ENCODE measurements around the gene UNC5B. TPM values are rescaled to one million over a fixed set of nuclear protein-coding genes. Genes with fewer than 3 reads are reported as not detected.

Gene UNC5B
- total RNA-seq, 1 donor from 2014 or later, result 22.2 TPM

DNA sequence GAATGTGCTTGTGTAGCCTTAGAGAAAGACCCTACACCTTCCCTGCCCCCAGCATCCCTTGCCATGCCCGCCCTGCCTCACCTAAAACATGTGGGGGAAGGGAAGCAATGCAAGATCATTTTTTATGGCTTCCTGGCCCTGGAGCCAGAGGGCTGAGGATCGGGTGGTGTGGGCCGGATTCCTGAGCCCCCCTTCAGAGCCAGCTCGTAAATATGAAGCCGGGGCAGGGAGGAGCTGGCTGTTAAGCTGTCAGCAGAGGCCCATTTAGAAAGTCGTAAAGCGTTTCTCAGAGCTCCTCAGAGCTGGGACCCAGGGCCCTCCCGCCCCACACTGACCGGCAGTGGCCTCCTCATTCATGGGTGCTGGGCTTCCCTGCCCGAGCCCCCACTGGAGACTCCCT lies 23.9 kb downstream of the UNC5B start:
- intact Hi-C loops (cut with DNase I), result no loop called here
- TF ChIP-seq, protein P1, sequence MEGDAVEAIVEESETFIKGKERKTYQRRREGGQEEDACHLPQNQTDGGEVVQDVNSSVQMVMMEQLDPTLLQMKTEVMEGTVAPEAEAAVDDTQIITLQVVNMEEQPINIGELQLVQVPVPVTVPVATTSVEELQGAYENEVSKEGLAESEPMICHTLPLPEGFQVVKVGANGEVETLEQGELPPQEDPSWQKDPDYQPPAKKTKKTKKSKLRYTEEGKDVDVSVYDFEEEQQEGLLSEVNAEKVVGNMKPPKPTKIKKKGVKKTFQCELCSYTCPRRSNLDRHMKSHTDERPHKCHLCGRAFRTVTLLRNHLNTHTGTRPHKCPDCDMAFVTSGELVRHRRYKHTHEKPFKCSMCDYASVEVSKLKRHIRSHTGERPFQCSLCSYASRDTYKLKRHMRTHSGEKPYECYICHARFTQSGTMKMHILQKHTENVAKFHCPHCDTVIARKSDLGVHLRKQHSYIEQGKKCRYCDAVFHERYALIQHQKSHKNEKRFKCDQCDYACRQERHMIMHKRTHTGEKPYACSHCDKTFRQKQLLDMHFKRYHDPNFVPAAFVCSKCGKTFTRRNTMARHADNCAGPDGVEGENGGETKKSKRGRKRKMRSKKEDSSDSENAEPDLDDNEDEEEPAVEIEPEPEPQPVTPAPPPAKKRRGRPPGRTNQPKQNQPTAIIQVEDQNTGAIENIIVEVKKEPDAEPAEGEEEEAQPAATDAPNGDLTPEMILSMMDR (IDR thresholded peaks at IDR 0.05), result no peak
- peak overlapping the region; percentile 76 for H3K27ac ChIP-seq
- DNase-seq (no peak), ATAC-seq (no peak)
- H3K4me1 ChIP-seq, result peaks cover 77% of the 10 kb centered on the region
- H3K27me3 ChIP-seq (ENCODE audit: low read depth), result no peaks in the 10 kb centered on the region
- no peaks in the 10 kb centered on the region for H3K36me3 ChIP-seq
- H3K4me3 ChIP-seq, result no peak overlapping the region
- H3K9me3 ChIP-seq, result no peaks in the 10 kb centered on the region

DNA sequence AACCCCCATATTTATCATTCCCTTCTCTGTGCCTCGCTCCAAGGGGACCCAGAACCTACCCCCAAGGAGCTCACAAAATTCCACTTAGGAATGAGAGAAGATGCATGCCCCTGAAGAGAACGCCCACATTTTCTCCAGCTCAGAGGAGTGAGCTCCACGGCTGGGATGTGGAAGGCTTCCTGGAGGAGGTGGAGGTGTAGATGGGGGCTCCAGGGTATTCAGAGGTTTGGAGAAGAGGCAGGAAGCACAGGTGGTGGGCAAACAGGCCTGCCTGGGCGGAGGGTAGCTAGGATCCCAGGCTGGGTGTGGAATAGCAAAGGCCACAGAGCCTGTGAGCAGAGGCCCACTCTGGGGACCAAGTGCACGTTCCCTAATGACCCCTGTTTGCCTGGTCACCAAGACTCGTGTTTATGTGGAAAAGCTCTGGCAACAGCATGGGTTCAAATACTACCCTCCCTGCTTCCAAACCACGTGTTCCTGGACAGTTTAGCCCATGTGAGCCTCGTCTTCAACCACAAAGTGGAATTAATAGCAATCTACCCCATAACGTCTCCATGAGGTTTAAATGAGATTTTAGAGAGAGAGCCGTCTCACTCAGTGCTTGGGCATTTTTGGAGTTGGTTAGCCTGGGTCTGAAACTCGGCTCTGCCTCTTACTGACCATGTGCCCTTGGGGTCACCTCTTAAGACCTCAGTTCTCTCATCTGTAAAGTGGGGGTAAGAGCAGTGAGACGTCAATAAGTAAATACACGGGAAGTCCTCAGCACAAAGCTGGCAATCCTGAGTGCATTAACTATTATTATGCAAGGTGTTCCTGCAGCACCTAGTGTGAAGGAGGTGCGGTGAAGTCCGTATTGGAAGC lies 24.7 kb downstream of the UNC5B start:
- H3K4me3 ChIP-seq, result no peak overlapping the region
- TF ChIP-seq, protein P1 (IDR thresholded peaks at IDR 0.05), result no peak
- H3K9me3 ChIP-seq, result no peaks in the 10 kb centered on the region
- DNase-seq (no peak), ATAC-seq (no peak)
- H3K4me1 ChIP-seq, result peaks cover 78% of the 10 kb centered on the region
- H3K27ac ChIP-seq, result no peak overlapping the region
- no peaks in the 10 kb centered on the region for H3K36me3 ChIP-seq
- H3K27me3 ChIP-seq (ENCODE audit: low read depth), result no peaks in the 10 kb centered on the region
- intact Hi-C loops (cut with DNase I), result no loop called here

DNA sequence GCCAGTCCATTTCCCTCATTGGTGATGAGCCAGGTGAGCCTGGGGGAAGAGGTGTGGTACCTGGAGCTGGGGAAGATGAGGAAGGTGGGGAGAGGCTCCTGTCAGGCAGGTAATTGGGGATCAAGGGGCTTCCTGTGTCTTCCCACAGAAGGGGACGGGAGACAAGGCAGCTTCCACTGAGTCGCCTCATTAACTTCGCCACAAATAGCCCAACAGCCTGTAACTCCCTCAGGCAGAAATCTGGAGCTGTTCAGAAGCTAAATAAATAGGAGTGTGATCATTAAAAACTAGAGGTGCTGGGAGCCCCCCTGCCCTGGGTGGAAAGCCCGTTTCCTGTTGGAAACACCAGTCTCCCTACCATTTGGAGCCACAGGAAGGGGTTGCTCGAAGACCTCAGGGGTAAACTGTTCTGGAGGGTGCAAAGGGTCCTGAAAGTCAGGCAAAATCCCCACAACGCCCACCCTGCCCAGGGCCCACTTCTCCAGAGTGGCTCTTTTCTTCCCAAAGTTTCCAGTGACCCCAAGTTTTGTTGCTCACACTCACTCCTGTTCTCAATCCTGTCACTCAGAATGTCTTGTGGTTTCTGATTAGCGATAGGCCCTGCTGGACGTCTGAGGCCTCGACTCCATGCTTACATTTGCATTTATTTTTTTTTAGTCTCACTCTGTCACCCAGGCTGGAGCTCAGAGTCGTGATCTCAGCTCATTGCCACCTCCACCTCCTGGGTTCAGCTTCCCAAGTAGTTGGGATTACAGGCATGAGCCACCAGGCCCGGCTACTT lies 25.7 kb downstream of the UNC5B start:
- TF ChIP-seq, protein P1 (IDR thresholded peaks at IDR 0.05), result no peak
- intact Hi-C loops (cut with DNase I), result no loop called here
- H3K4me1 ChIP-seq, result peaks cover 78% of the 10 kb centered on the region
- no peak overlapping the region for H3K27ac ChIP-seq
- ATAC-seq (no peak), DNase-seq (no peak)
- no peak overlapping the region for H3K4me3 ChIP-seq
- no peaks in the 10 kb centered on the region for H3K27me3 ChIP-seq (ENCODE audit: low read depth)
- no peaks in the 10 kb centered on the region for H3K9me3 ChIP-seq
- no peaks in the 10 kb centered on the region for H3K36me3 ChIP-seq

DNA sequence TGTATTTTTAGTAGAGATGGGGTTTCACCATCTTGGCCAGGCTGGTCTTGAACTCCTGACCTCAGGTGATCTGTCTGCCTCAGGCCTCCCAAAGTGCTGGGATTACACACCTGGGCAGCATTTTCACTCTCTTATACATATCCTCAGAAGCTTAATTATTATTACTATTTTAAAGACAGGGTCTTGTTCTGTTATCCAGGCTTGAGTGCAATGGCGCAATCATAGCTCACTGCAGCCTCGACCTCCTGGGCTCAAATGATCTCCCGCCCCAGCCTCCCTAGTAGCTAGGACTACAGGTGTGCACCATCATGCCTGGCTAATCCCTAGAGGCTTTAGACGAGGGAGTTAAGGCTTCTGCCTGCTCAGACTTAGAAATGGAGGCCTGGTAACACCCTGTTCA lies 26.3 kb downstream of the UNC5B start:
- Histone ChIP-seq H3K27ac (no peak overlapping the region), H3K4me1 (peaks cover 78% of the 10 kb centered on the region), H3K36me3 (no peaks in the 10 kb centered on the region), H3K9me3 (no peaks in the 10 kb centered on the region), H3K27me3 (ENCODE audit: low read depth) (no peaks in the 10 kb centered on the region), H3K4me3 (no peak overlapping the region)
- TF ChIP-seq, protein P1 (IDR thresholded peaks at IDR 0.05), result no peak
- ATAC-seq, result no peak
- DNase-seq, result no peak
- intact Hi-C loops (cut with DNase I), result no loop called here

DNA sequence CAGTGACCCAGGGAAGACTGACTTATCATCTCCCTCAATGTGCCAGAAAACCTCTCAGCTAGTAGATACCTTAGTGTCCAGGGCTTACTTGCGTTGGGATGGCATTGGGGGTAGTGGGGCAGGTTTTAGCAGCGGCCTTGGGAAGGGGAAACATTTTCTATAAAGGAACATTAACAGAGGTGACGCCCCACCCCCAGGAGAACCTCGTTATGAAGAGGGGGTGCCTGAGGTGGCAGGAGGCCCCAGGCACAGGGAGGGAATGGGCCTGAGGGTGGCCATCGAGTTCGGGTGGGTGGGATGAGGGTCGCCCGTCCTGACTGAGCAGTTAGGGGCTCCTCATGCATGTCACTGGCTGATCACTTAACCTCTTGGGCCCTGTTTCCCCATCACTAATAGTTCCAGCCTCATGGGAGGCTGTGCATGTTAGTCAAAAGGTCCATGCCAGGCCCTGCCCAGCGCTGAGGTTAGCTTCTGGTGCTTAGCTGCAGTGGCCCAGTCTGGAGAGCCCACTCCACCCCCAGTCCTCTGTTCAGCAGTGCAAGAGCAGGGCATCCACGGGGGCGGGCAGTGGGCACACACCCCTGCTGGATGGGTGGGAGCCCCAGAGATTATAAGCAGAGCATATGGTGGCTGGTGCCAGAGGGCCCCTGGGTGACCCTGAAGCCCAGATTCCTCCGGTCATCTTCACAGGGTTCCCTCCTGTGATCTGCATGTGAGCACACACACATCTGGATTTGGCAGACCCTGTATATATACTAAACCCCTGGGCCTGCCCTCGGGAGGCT lies 27.0 kb downstream of the UNC5B start:
- intact Hi-C loops (cut with DNase I), result no loop called here
- no peak overlapping the region for H3K4me3 ChIP-seq
- H3K27me3 ChIP-seq (ENCODE audit: low read depth), result no peaks in the 10 kb centered on the region
- H3K9me3 ChIP-seq, result no peaks in the 10 kb centered on the region
- TF ChIP-seq, protein P1 (IDR thresholded peaks at IDR 0.05), result no peak
- H3K36me3 ChIP-seq, result no peaks in the 10 kb centered on the region
- no peak for DNase-seq
- ATAC-seq, result no peak
- H3K4me1 ChIP-seq, result peaks cover 78% of the 10 kb centered on the region
- H3K27ac ChIP-seq, result no peak overlapping the region

All from lower lobe of right lung (tissue), 2 donors.